Fibroblast of lung (primary cell): ENCODE results near the gene TBK1.

Experiments used
- EZH2 ChIP-seq: IDR thresholded peaks from 2 replicates; pipeline ENCODE4 v1.5.1; 2012; ENCODE audit warnings: low read length, control low read depth, mild to moderate bottlenecking; ENCODE audit errors: missing control alignments
- TF ChIP-seq, protein P1 (sequence below), 2 donors: IDR thresholded peaks in 1 of 2; conservative IDR thresholded peaks in 1 of 2; 1 replicate in 1 of 2; 2 replicates in 1 of 2; pipeline ENCODE4 v1.5.1; 2011 to 2012; ENCODE audit warnings: low read length in 2 of 2, control low read depth in 1 of 2, inconsistent platforms in 1 of 2, low read depth in 1 of 2, mild to moderate bottlenecking in 1 of 2

DNA sequence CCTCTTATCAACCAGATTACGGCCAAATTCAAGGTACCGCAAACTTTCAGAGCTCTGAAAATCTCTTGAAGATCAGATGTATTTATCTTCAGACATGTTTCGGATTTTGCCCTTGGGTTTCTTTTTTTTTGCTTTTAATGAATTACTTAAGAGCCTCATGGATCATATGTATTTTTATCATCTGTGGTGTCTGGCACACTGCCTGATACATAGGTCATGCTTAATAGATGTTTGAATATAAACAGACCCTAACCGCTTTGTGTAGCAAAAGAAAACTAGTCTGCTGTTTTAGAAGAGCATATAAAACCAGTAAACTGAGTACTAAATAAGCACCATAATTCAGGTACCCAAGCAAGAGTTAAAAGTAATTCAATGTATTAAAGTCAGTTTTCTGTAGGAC lies 20.1 kb upstream of the TBK1 start:
- TF ChIP-seq, protein P1, sequence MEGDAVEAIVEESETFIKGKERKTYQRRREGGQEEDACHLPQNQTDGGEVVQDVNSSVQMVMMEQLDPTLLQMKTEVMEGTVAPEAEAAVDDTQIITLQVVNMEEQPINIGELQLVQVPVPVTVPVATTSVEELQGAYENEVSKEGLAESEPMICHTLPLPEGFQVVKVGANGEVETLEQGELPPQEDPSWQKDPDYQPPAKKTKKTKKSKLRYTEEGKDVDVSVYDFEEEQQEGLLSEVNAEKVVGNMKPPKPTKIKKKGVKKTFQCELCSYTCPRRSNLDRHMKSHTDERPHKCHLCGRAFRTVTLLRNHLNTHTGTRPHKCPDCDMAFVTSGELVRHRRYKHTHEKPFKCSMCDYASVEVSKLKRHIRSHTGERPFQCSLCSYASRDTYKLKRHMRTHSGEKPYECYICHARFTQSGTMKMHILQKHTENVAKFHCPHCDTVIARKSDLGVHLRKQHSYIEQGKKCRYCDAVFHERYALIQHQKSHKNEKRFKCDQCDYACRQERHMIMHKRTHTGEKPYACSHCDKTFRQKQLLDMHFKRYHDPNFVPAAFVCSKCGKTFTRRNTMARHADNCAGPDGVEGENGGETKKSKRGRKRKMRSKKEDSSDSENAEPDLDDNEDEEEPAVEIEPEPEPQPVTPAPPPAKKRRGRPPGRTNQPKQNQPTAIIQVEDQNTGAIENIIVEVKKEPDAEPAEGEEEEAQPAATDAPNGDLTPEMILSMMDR (conservative IDR thresholded peaks at IDR 0.05 in 1 of 2, IDR thresholded peaks at IDR 0.05 in 1 of 2; ENCODE audit: low read depth in 1 of 2, low read length in 2 of 2), result no peak
- no peak for TF ChIP-seq EZH2
